Forelimb muscle (tissue), 1 donor: Measurements from ENCODE around the gene ERV3-1. TPM values are rescaled to one million over a fixed set of nuclear protein-coding genes. Genes with fewer than 3 reads are reported as not detected.

Source experiments
- polyA plus RNA-seq: library from polyadenylated mRNA; unstranded; fragments of 120-200 nt; gene quantifications from one replicate; pipeline ENCODE4 v1.2.1, GENCODE V29; 2013; ENCODE audit not compliant: insufficient read length

Gene ERV3-1
- polyA plus RNA-seq, 1 donor: 19.9 TPM

Other genes starting within 250 kb of the ERV3-1 start
- 11.5 TPM for gene ZNF138, start 212.3 kb downstream of the ERV3-1 start, polyA plus RNA-seq
- 4.5 TPM for gene ZNF273, start 103.4 kb downstream of the ERV3-1 start, polyA plus RNA-seq
- 18.9 TPM for gene ZNF117, start 15.7 kb downstream of the ERV3-1 start, polyA plus RNA-seq